WTC11 (cell line): ENCODE results near the gene TGFBR2. TPM values are rescaled to one million over a fixed set of nuclear protein-coding genes. Genes with fewer than 3 reads are reported as not detected.

Source experiments
- ATAC-seq: fragments of 200-7000 bp; cut with Tn5 transposase; 2 replicates; pipeline ENCODE4 v1.10.0; 2021; ENCODE audit warnings: mild to moderate bottlenecking, moderate library complexity
- CTCF ChIA-PET: fragments of 300-600 bp; sonication (Branson Sonifier 250); formaldehyde crosslinking; loops from one replicate; lab custom pipeline; 2021; ENCODE audit warnings: antibody characterized with exemption; lab: Charles Lee
- POLR2A ChIA-PET: fragments of 350-600 bp; sonication (Branson Sonifier 250); formaldehyde crosslinking; loops from one replicate; lab custom pipeline; 2021; ENCODE audit warnings: antibody characterized with exemption; lab: Charles Lee
- DNase-seq: peaks from one replicate; pipeline ENCODE4 v3.0.0; 2021; ENCODE audit warnings: low spot score
- H3K27ac Mint-ChIP-seq: 2 replicates; pipeline ENCODE4 v1.8.0; 2021; ENCODE audit warnings: mixed read lengths
- H3K27me3 Mint-ChIP-seq: 2 replicates; pipeline ENCODE4 v1.8.0; 2021; ENCODE audit warnings: low read depth, mild to moderate bottlenecking, moderate library complexity, mixed read lengths
- H3K36me3 Mint-ChIP-seq: 2 replicates; pipeline ENCODE4 v1.8.0; 2021; ENCODE audit warnings: mixed read lengths
- H3K4me1 Mint-ChIP-seq: 2 replicates; pipeline ENCODE4 v1.8.0; 2022; ENCODE audit warnings: mixed read lengths
- H3K4me3 Mint-ChIP-seq: 2 replicates; pipeline ENCODE4 v1.8.0; 2021; ENCODE audit warnings: mild to moderate bottlenecking, moderate library complexity, mixed read lengths
- H3K9me3 Mint-ChIP-seq: 2 replicates; pipeline ENCODE4 v1.8.0; 2021; ENCODE audit warnings: mixed read lengths
- AR ChIP-seq: fragments of 250-450 bp; sonication (Bioruptor Pico); IDR thresholded peaks from 2 replicates; pipeline ENCODE4 v1.9.0; 2021; ENCODE audit warnings: mild to moderate bottlenecking
- CBFB ChIP-seq: sonication (generic); formaldehyde crosslinking; IDR thresholded peaks from 2 replicates; pipeline ENCODE4 v1.8.1; 2022; ENCODE audit warnings: mild to moderate bottlenecking, low read depth, missing genetic modification reagents
- CREM ChIP-seq: sonication (generic); formaldehyde crosslinking; IDR thresholded peaks from 2 replicates; pipeline ENCODE4 v1.8.1; 2022; ENCODE audit warnings: mild to moderate bottlenecking, missing genetic modification reagents, moderate library complexity
- E2F4 ChIP-seq: sonication (generic); formaldehyde crosslinking; IDR thresholded peaks from 2 replicates; pipeline ENCODE4 v1.8.1; 2022; ENCODE audit warnings: low read depth, mild to moderate bottlenecking, moderate library complexity, missing genetic modification reagents, borderline replicate concordance
- ERG ChIP-seq: fragments of 250-450 bp; sonication (Bioruptor Pico); IDR thresholded peaks from 2 replicates; pipeline ENCODE4 v1.8.0; 2021; ENCODE audit warnings: mild to moderate bottlenecking
- FOXP1 ChIP-seq: sonication (generic); formaldehyde crosslinking; IDR thresholded peaks from 2 replicates; pipeline ENCODE4 v1.8.0; 2022; ENCODE audit warnings: missing genetic modification reagents, mild to moderate bottlenecking, moderate library complexity, borderline replicate concordance
- MYBL2 ChIP-seq: sonication (generic); formaldehyde crosslinking; IDR thresholded peaks from 2 replicates; pipeline ENCODE4 v1.8.1; 2023; ENCODE audit warnings: mild to moderate bottlenecking, moderate library complexity, missing genetic modification reagents
- NR2C2 ChIP-seq: sonication (generic); formaldehyde crosslinking; IDR thresholded peaks from 2 replicates; pipeline ENCODE4 v1.8.0; 2022; ENCODE audit warnings: mild to moderate bottlenecking, missing genetic modification reagents
- RELA ChIP-seq: sonication (generic); formaldehyde crosslinking; IDR thresholded peaks from 2 replicates; pipeline ENCODE4 v1.8.1; 2022; ENCODE audit warnings: missing genetic modification reagents, mild to moderate bottlenecking, borderline replicate concordance
- TEAD1 ChIP-seq: sonication (generic); formaldehyde crosslinking; IDR thresholded peaks from 2 replicates; pipeline ENCODE4 v1.8.0; 2022; ENCODE audit warnings: mild to moderate bottlenecking, missing genetic modification reagents
- ZBTB21 ChIP-seq: sonication (generic); formaldehyde crosslinking; IDR thresholded peaks from 2 replicates; pipeline ENCODE4 v1.8.1; 2023; ENCODE audit warnings: mild to moderate bottlenecking, missing genetic modification reagents, borderline replicate concordance
- ZBTB43 ChIP-seq: sonication (generic); formaldehyde crosslinking; IDR thresholded peaks from 2 replicates; pipeline ENCODE4 v1.8.1; 2023; ENCODE audit warnings: mild to moderate bottlenecking, missing genetic modification reagents
- ZNF219 ChIP-seq: sonication (generic); formaldehyde crosslinking; IDR thresholded peaks from 2 replicates; pipeline ENCODE4 v1.8.0; 2023; ENCODE audit warnings: missing genetic modification reagents, mild to moderate bottlenecking, borderline replicate concordance
- ZNF263 ChIP-seq: sonication (generic); formaldehyde crosslinking; IDR thresholded peaks from 2 replicates; pipeline ENCODE4 v1.8.1; 2022; ENCODE audit warnings: low read depth, mild to moderate bottlenecking, moderate library complexity, missing genetic modification reagents
- ZNF281 ChIP-seq: sonication (generic); formaldehyde crosslinking; IDR thresholded peaks from 2 replicates; pipeline ENCODE4 v1.8.0; 2023; ENCODE audit warnings: mild to moderate bottlenecking, missing genetic modification reagents
- total RNA-seq: library from RNA; stranded (reverse); gene quantifications from 3 replicates; pipeline ENCODE4 v1.2.3, GENCODE V29; 2021

The TGFBR2 gene
- total RNA-seq, 1 experiment from 2014 or later, result 9.6 TPM

- TF ChIP-seq ZNF219 (CRISPR knock-in tag), result no peak
Observed at GRCh38 chr3:30660656-30661055, 54.3 kb downstream of the TGFBR2 start (continued).

- Mint-ChIP-seq H3K4me3 (no peak overlapping the region), H3K9me3 (no peaks in the 10 kb centered on the region), H3K4me1 (peaks cover 86% of the 10 kb centered on the region), H3K27ac (0 out of 2 replicates have a peak overlapping the region, but pooled peaks have one; percentile 41), H3K36me3 (peaks cover 14% of the 10 kb centered on the region), H3K27me3 (no peaks in the 10 kb centered on the region)
- DNase-seq (no peak), ATAC-seq (no peak)
- ChIA-PET POLR2A (no interaction called here), CTCF (no interaction called here)
- TF ChIP-seq CBFB (CRISPR knock-in tag), result no peak
- TF ChIP-seq ZNF263 (CRISPR knock-in tag), result no peak
Observed at GRCh38 chr3:30661098-30661873, 54.9 kb downstream of the TGFBR2 start.

- no peak overlapping the region for H3K4me3 Mint-ChIP-seq
- CTCF ChIA-PET, result no interaction called here
- peaks cover 86% of the 10 kb centered on the region for H3K4me1 Mint-ChIP-seq
- DNase-seq (no peak), ATAC-seq (no peak)
- POLR2A ChIA-PET, result no interaction called here
- H3K36me3 Mint-ChIP-seq, result no peaks in the 10 kb centered on the region; the same call in 1 of the 2 replicates
- no peaks in the 10 kb centered on the region for H3K27me3 Mint-ChIP-seq
- H3K9me3 Mint-ChIP-seq, result no peaks in the 10 kb centered on the region
- TF ChIP-seq ZNF281 (CRISPR knock-in tag), result no peak
- H3K27ac Mint-ChIP-seq, result no peak overlapping the region
Observed at GRCh38 chr3:30662836-30663235, 56.4 kb downstream of the TGFBR2 start.

GRCh38 chr3:30663533-30664241 is 57.3 kb downstream of the TGFBR2 start:
- ATAC-seq, result no peak
- POLR2A ChIA-PET, result no interaction called here
- H3K4me3 Mint-ChIP-seq, result no peak overlapping the region
- H3K27ac Mint-ChIP-seq, result peak overlapping the region; percentile 10; the same call in 1 of the 2 replicates
- CTCF ChIA-PET, result interaction anchor here (0.6 to 1.0 kb wide), 2 partner anchors 30 to 61 kb away, joined by 3 to 4 read pairs; no protein-coding TSS in a partner anchor
- H3K4me1 Mint-ChIP-seq, result peaks cover 86% of the 10 kb centered on the region
- peaks cover 5% of the 10 kb centered on the region for H3K36me3 Mint-ChIP-seq
- DNase-seq, result no peak
- no peaks in the 10 kb centered on the region for H3K27me3 Mint-ChIP-seq
- no peaks in the 10 kb centered on the region for H3K9me3 Mint-ChIP-seq
- no peak for TF ChIP-seq E2F4 (CRISPR knock-in tag)
- TF ChIP-seq ZBTB43, result no peak
- no peak for TF ChIP-seq NR2C2 (CRISPR knock-in tag)
- TF ChIP-seq CREM (CRISPR knock-in tag), result no peak
- TF ChIP-seq FOXP1 (CRISPR knock-in tag), result no peak
- TF ChIP-seq TEAD1, result no peak
- TF ChIP-seq AR (CRISPR knock-in tag), result no peak
- no peak for TF ChIP-seq MYBL2
- no peak for TF ChIP-seq ERG (CRISPR knock-in tag)
- no peak for TF ChIP-seq RELA
- no peak for TF ChIP-seq ZBTB21 (CRISPR knock-in tag)
